SK-N-SH (cell line): ENCODE data around the gene TMEM98. TPM values are rescaled to one million over a fixed set of nuclear protein-coding genes. Genes with fewer than 3 reads are reported as not detected.
"Not testable (repeated sequence)": the region's sequence is repeated elsewhere in the genome, so short reads cannot be mapped to it uniquely, and the experiment has no call there.

Experiments
- CTCF ChIA-PET: fragments of 300-600, 350-600 bp; formaldehyde crosslinking; extraction: SDS; loops from one replicate; lab custom pipeline; 2021; lab: Yijun Ruan, JAX
- POLR2A ChIA-PET: fragments of 350-600 bp; sonication (Branson Sonifier 250); formaldehyde crosslinking; extraction: SDS; loops from one replicate; lab custom pipeline; 2020; ENCODE audit warnings: antibody characterized with exemption, inconsistent platforms; lab: Yijun Ruan, JAX
- DNase-seq: peaks from one replicate; pipeline ENCODE4 v3.0.0; 2012
- H2AFZ ChIP-seq: fragments of 200-600 bp; sonication (generic); 2 replicates; pipeline ENCODE4 v1.8.1; 2016; ENCODE audit warnings: antibody characterized with exemption, mild to moderate bottlenecking, low read depth
- H3F3A ChIP-seq: fragments of 200-600 bp; sonication (generic); replicated peaks from 2 replicates; pipeline ENCODE3; 2016; ENCODE audit warnings: antibody characterized with exemption, mild to moderate bottlenecking; ENCODE audit not compliant: insufficient read depth
- H3K27ac ChIP-seq, 2 experiments: fragments of 200-500 bp in 1 of 2; fragments of 200-600 bp in 1 of 2; sonication (Bioruptor generic) in 1 of 2; sonication (generic), shearing (Covaris generic) in 1 of 2; 2 replicates each; pipeline versions ENCODE4 v1.5.1 to v1.6.1; 2014 to 2016; ENCODE audit warnings: low read depth in 2 of 2, inconsistent platforms in 1 of 2, low read length in 1 of 2, mild to moderate bottlenecking in 1 of 2, mixed read lengths in 1 of 2
- H3K27me3 ChIP-seq: fragments of 200-600 bp; sonication (generic), shearing (Covaris generic); 2 replicates; pipeline ENCODE4 v1.6.1; 2016; ENCODE audit warnings: mixed run types; ENCODE audit not compliant: insufficient read depth
- H3K36me3 ChIP-seq, 2 experiments: fragments of 200-500 bp in 1 of 2; fragments of 200-600 bp in 1 of 2; sonication (Bioruptor generic) in 1 of 2; sonication (generic) in 1 of 2; replicated peaks in 1 of 2; 2 replicates each; pipeline versions ENCODE3 to v1.5.1; 2014 to 2016; ENCODE audit warnings: low read length in 1 of 2, mild to moderate bottlenecking in 1 of 2; ENCODE audit not compliant: insufficient read depth in 2 of 2, control insufficient read depth in 1 of 2
- H3K4me1 ChIP-seq, 2 experiments: fragments of 200-500 bp in 1 of 2; fragments of 200-600 bp in 1 of 2; sonication (Bioruptor generic) in 1 of 2; sonication (generic), shearing (Covaris generic) in 1 of 2; 2 replicates each; pipeline versions ENCODE4 v1.5.1 to v1.6.1; 2014 to 2016; ENCODE audit warnings: low read depth in 1 of 2, low read length in 1 of 2, mixed run types in 1 of 2; ENCODE audit not compliant: insufficient read depth in 2 of 2, control insufficient read depth in 1 of 2
- H3K4me2 ChIP-seq: fragments of 200-600 bp; sonication (generic), shearing (Covaris generic); 2 replicates; pipeline ENCODE4 v1.6.1; 2017; ENCODE audit warnings: mixed run types
- H3K4me3 ChIP-seq, 2 experiments: fragments of 200-500 bp in 1 of 2; fragments of 200-600 bp in 1 of 2; sonication (Bioruptor generic) in 1 of 2; sonication (generic), shearing (Covaris generic) in 1 of 2; 2 replicates each; pipeline versions ENCODE4 v1.5.1 to v1.8.1; 2014 to 2016; ENCODE audit warnings: low read depth in 2 of 2, inconsistent platforms in 1 of 2, low read length in 1 of 2, mild to moderate bottlenecking in 1 of 2, mixed read lengths in 1 of 2, moderate library complexity in 1 of 2
- H3K79me2 ChIP-seq: fragments of 200-600 bp; sonication (generic); 2 replicates; pipeline ENCODE4 v1.8.1; 2017; ENCODE audit warnings: mild to moderate bottlenecking; ENCODE audit not compliant: insufficient read depth
- H3K9ac ChIP-seq: fragments of 200-600 bp; sonication (generic); 2 replicates; pipeline ENCODE4 v1.6.1; 2017; ENCODE audit warnings: mixed run types
- H3K9me2 ChIP-seq: fragments of 200-600 bp; sonication (generic); 2 replicates; pipeline ENCODE4 v1.6.1; 2017; ENCODE audit warnings: mixed run types
- H3K9me3 ChIP-seq: fragments of 200-600 bp; sonication (generic); 2 replicates; pipeline ENCODE4 v1.6.1; 2017; ENCODE audit warnings: mixed run types, mild to moderate bottlenecking, moderate library complexity
- H4K20me1 ChIP-seq: fragments of 200-600 bp; sonication (generic); 2 replicates; pipeline ENCODE4 v1.6.1; 2017; ENCODE audit warnings: mild to moderate bottlenecking, mixed run types; ENCODE audit not compliant: insufficient read depth
- CTCF ChIP-seq: fragments of 200-600 bp; sonication (generic); IDR thresholded peaks from 2 replicates; pipeline ENCODE4 v1.6.1; 2017; ENCODE audit warnings: antibody characterized with exemption, mild to moderate bottlenecking, moderate library complexity
- EZH2phosphoT487 ChIP-seq: fragments of 200-600 bp; sonication (generic); IDR thresholded peaks from 2 replicates; pipeline ENCODE4 v1.6.1; 2017; ENCODE audit warnings: low read depth, mixed run types, mild to moderate bottlenecking, antibody characterized with exemption, moderate library complexity, borderline replicate concordance
- GABPA ChIP-seq: IDR thresholded peaks from 2 replicates; pipeline ENCODE4 v1.4.0; 2012; ENCODE audit warnings: low read depth, mild to moderate bottlenecking
- MAX ChIP-seq: IDR thresholded peaks from 2 replicates; pipeline ENCODE4 v1.4.0; 2012; ENCODE audit warnings: low read depth
- MEF2A ChIP-seq: IDR thresholded peaks from 2 replicates; pipeline ENCODE4 v1.4.0; 2012; ENCODE audit warnings: low read depth, borderline replicate concordance
- PBX3 ChIP-seq: IDR thresholded peaks from 2 replicates; pipeline ENCODE4; 2012
- REST ChIP-seq: IDR thresholded peaks from 2 replicates; pipeline ENCODE4 v1.6.1; 2012; ENCODE audit warnings: mild to moderate bottlenecking, low read depth, low read length, moderate library complexity
- RFX5 ChIP-seq: IDR thresholded peaks from 2 replicates; pipeline ENCODE4 v1.6.1; 2012; ENCODE audit warnings: mild to moderate bottlenecking, improper control_type of control experiment, low read length
- USF1 ChIP-seq: IDR thresholded peaks from 2 replicates; pipeline ENCODE4 v1.4.0; 2012; ENCODE audit warnings: low read depth, borderline replicate concordance
- whole genome bisulfite sequencing: methylation state at CpG from one replicate; pipeline ENCODE4 v1.1.6; 2017; ENCODE audit warnings: low lambda C conversion rate; 5-methylcytosine and 5-hydroxymethylcytosine counted together
- polyA plus RNA-seq, 3 experiments: library from polyadenylated mRNA; depleted of rRNA; stranded (reverse); fragments of >200 nt; gene quantifications; 2 replicates each; pipeline ENCODE4 v1.2.3, GENCODE V29; 2012

TMEM98 gene
- polyA plus RNA-seq, 1 of the 3 experiments (the other 2 are of a cell fraction): 196 TPM

GRCh38 chr17:32917081-32917480 is 10.9 kb upstream of the TMEM98 start (continued):
- TF ChIP-seq CTCF (no peak), USF1 (no peak)
- TF ChIP-seq, all 33 proteins: peak for 0

- Histone ChIP-seq H3K27ac (no peak overlapping the region), H2AFZ (no peak overlapping the region), H3K4me2 (no peak overlapping the region), H3K4me1 (no peaks in the 10 kb centered on the region), H3K27me3 (no peaks in the 10 kb centered on the region), H3K9me2 (no peaks in the 10 kb centered on the region), H3F3A (no peaks in the 10 kb centered on the region), H3K4me3 (no peak overlapping the region), H3K9me3 (no peaks in the 10 kb centered on the region), H3K79me2 (no peaks in the 10 kb centered on the region), H3K9ac (no peak overlapping the region), H3K36me3 (no peaks in the 10 kb centered on the region), H4K20me1 (no peaks in the 10 kb centered on the region)
- no peak for TF ChIP-seq RFX5
- no peak for TF ChIP-seq MAX
- TF ChIP-seq REST: no peak
- TF ChIP-seq GABPA: no peak
- no peak for TF ChIP-seq MEF2A
- TF ChIP-seq PBX3: no peak
- no peak for TF ChIP-seq EZH2phosphoT487
- POLR2A ChIA-PET: no interaction called here
- DNase-seq: no peak
- WGBS: 80% methylated on average over 5 of the region's 5 CpGs
- CTCF ChIA-PET: interaction anchor here (1.9 kb wide), 1 partner anchor 41 kb away, joined by 5 read pairs; the partner anchor contains the start of gene MYO1D
Measured at GRCh38 chr17:32917842-32918241, 10.1 kb upstream of the TMEM98 start.

- H3K27me3 ChIP-seq, DNase-seq, POLR2A ChIA-PET, CTCF ChIA-PET, H3K4me2 ChIP-seq, H3K36me3 ChIP-seq, H3K79me2 ChIP-seq, H4K20me1 ChIP-seq, H2AFZ ChIP-seq, H3F3A ChIP-seq, H3K9me2 ChIP-seq, H3K9me3 ChIP-seq, H3K4me1 ChIP-seq, H3K4me3 ChIP-seq, H3K9ac ChIP-seq, H3K27ac ChIP-seq: not testable (repeated sequence)
- 83% methylated on average over 4 of the region's 4 CpGs for WGBS
Measured at GRCh38 chr17:32919876-32920275, 8.1 kb upstream of the TMEM98 start.
